Measurements from ENCODE around the gene SMIM45.

Gene SMIM45

DNA sequence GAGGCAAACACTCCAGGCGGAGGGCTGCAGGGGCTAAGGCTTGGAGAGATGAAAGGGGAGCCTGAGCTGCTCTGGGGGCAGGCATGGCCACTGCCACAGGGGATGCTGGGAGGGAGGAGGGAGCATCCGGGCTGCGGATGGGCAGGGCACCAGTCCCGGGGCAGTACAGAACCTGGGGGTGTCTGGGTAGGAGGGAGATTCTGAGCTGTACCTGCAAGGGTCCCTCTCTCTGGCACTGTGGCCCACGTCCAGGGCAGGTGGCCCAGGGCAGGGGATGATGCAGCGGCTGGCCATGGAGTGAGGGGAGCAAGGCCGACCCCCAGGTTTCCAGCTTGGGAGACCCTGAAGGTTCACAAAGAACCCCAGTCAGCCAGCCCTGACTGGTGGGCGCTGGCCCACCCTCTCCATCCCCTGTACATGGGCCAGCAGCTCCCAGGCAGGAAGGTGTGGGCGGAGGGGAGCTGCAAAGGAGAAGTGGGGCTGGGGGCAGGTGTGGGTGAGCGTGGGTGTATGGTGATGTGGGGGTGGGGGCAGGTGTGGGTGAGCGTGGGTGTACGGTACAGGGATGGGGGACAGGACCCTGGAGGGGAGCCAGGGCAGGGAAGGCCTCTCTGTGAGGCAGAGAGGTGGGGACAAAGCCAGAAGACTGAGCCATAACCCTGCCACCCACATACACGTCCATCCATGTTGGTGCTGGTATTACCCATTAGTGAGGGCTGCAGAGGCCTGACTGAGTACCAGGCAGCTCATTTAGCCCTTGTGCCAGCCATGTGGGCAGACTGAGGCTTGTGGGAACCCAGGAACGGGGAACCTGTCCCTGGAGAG lies 23.1 kb upstream of the SMIM45 start:
- TF ChIP-seq, protein P1, sequence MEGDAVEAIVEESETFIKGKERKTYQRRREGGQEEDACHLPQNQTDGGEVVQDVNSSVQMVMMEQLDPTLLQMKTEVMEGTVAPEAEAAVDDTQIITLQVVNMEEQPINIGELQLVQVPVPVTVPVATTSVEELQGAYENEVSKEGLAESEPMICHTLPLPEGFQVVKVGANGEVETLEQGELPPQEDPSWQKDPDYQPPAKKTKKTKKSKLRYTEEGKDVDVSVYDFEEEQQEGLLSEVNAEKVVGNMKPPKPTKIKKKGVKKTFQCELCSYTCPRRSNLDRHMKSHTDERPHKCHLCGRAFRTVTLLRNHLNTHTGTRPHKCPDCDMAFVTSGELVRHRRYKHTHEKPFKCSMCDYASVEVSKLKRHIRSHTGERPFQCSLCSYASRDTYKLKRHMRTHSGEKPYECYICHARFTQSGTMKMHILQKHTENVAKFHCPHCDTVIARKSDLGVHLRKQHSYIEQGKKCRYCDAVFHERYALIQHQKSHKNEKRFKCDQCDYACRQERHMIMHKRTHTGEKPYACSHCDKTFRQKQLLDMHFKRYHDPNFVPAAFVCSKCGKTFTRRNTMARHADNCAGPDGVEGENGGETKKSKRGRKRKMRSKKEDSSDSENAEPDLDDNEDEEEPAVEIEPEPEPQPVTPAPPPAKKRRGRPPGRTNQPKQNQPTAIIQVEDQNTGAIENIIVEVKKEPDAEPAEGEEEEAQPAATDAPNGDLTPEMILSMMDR (IDR thresholded peaks at IDR 0.05; ENCODE audit: extremely low read depth, insufficient read depth, missing control alignments): no peak

DNA sequence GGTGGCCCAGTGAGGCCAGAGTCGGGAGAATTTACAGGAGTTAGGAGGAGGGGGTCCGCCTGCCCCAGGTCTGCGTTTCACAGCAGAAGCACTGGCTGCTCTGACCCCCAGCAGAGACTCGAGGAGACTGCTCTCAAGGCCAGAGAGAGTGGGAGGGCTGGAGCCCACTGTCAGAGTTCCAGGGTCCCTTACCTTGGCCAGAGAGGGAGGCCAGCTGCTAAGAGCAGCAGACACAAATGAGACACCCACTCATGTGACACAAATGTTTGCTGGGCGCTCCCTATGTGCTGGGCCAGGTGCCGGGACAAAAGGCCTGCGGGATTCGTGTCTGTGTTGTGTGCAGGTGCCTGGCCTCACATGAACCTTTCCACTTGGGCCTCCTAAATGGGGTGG lies 22.5 kb upstream of the SMIM45 start:
- in situ Hi-C loops (cut with MboI; ENCODE audit: low pct_unique_long_range_greater_than_20kb, low sequenced_read_pairs, unreplicated experiment): no loop called here
- DNase-seq (ENCODE audit: low spot score): no peak
- TF ChIP-seq, protein P1 (IDR thresholded peaks at IDR 0.05; ENCODE audit: extremely low read depth, insufficient read depth, missing control alignments): no peak

More for the DNA sequence above, 23.1 kb upstream of the SMIM45 start:
- in situ Hi-C loops (cut with MboI; ENCODE audit: low pct_unique_long_range_greater_than_20kb, low sequenced_read_pairs, unreplicated experiment): no loop called here
- no peak for DNase-seq (ENCODE audit: low spot score)

DNA sequence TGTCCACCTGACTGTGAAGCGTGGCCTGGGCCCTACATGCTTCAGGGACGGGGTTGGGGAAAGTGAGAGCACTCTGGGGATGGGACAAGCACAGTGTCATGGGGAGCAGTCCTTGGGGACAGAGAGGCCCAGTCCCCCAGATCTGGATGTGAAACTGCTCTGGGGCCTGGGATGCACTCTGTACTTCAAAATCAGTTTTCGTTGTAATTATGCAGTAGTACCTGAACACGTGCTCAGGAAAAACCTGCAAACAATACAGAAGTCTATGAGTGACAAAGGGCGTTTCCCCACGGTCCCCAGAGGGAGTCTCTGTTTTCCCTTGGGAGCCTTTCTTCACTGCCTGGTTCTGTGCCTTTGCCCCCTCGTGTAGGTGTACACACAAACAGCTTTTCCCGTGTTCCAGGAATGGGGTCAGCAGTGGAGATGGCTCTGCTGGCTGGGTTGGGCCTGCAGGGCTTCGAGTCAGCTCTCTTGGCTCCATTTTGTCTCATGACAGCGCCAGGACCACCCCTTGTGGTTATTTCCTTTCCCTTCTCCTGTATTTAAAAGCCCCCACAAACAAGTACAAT lies 20.2 kb upstream of the SMIM45 start:
- in situ Hi-C loops (cut with MboI; ENCODE audit: low pct_unique_long_range_greater_than_20kb, low sequenced_read_pairs, unreplicated experiment): no loop called here
- DNase-seq (ENCODE audit: low spot score): no peak
- TF ChIP-seq, protein P1 (IDR thresholded peaks at IDR 0.05; ENCODE audit: extremely low read depth, insufficient read depth, missing control alignments): no peak

DNA sequence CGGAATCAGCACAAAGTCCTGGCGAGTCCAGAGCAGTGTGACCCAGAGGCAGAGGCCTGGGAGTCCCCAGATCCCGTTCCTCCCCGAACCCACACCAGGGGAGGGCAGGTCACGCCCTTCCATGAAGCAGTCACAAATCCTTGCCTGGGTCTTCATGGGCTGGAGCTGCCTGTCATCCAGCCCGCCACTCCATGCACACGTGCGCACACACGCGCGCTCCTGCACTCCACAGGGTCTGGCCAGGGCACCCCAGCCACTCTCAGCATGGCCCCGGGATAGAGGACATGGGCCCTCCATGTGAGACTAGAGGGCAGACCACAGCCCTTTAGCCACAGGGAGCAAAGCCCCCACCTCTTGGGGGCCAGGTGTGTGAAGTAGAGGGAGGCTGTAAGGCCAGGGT lies 19.6 kb upstream of the SMIM45 start:
- in situ Hi-C loops (cut with MboI; ENCODE audit: low pct_unique_long_range_greater_than_20kb, low sequenced_read_pairs, unreplicated experiment): no loop called here
- DNase-seq (ENCODE audit: low spot score): no peak
- TF ChIP-seq, protein P1 (IDR thresholded peaks at IDR 0.05; ENCODE audit: extremely low read depth, insufficient read depth, missing control alignments): no peak

DNA sequence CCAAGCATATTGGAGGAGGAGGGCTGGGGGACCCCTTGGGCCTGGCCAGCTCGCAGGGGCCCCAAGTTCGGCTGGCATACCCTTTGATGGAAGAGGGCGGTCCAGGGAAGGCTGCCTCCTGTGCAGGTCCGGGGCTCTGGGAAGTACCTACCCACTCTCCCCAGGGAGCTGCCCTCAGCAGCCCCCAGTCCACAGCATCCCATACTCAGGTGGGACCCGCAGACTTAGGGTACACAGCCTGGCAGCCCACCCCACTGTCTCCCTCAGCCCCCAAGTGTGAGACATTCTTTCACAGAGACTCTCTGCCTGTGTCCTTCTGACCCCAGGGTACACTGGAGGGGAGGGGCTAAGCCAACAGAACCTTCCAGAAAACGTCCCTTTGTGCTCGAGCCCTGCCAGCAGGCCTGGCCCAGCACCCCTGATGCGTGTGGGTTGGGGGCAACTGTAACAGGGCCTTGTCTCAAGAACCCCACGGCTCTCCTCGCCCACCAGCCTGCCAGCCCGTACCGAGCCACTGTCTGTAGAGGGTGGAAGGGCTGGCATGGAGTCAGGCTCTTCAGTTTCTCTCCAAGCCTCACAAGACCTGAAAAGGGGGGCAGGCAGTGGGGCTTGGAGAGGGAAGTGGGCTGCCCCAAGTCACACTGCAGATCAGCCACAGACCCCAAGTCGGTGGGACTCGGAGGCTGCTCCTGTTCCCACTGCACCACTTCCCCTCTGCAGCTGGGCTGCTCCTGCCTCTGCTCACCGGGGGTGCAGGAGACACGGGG lies 18.4 kb upstream of the SMIM45 start:
- TF ChIP-seq, protein P1 (IDR thresholded peaks at IDR 0.05; ENCODE audit: extremely low read depth, insufficient read depth, missing control alignments): no peak
- in situ Hi-C loops (cut with MboI; ENCODE audit: low pct_unique_long_range_greater_than_20kb, low sequenced_read_pairs, unreplicated experiment): no loop called here
- DNase-seq (ENCODE audit: low spot score): no peak

DNA sequence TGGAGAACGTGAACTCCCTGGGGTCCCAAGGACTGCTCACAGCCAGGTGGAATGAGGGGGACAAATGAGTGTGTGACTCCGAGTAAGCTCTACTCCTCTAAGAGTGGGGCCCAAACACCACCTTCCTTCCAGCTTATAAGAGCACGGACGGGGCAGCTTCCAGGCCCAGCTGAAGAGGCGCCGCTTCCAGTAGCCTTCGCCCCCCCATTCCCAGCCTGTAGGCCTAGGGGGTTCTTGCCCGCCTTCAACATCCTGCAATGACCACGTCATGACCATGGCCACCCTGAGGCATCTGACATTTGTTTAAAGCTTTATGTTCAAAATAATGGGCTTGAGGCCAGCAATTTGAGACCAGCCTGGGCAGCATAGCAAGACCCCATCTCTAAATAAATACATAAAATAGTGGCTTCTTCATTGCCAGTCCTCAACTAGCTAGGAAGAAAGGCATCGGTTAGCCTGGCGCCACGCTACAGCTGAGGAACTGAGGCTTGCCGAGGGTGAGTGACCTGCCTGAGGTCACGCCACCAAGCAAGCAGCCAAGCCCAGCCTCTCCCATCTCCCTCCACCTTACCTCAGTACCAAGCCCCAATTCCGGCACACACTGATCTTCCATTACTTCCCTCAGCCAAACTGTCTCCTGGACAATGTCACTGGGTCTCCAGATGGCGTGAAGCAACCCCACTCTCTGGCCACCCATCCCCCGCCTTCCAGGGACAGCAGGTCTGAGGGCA lies 17.5 kb upstream of the SMIM45 start:
- in situ Hi-C loops (cut with MboI; ENCODE audit: low pct_unique_long_range_greater_than_20kb, low sequenced_read_pairs, unreplicated experiment): no loop called here
- no peak for DNase-seq (ENCODE audit: low spot score)
- TF ChIP-seq, protein P1 (IDR thresholded peaks at IDR 0.05; ENCODE audit: extremely low read depth, insufficient read depth, missing control alignments): no peak

Data from GM13977 (cell line).